Putamen (tissue), 1 donor: ENCODE measurements around the gene TRPM4.

ENCODE experiments used
- DNase-seq: peaks from one replicate; pipeline ENCODE4 v3.0.0-alpha.2; 2016; ENCODE audit warnings: low spot score

The TRPM4 gene

DNA sequence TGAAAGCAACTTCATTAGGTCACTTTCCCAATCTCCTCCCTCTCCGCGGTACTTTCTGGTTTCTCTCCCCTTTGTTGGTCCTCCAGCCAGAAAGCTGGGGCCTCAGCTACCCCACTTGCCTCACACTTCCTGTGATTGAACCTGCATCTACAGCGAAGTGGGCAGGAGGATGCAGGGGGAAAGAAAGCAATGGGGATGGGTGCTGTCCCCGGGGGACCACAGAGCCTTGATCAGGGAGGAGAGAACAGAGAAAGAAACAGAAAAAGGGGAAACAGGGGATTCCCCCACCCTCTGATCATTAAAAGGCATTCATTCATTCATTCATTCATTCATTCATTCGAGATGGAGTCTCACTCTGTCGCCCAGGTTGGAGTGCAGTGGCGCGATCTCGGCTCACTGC, 74.2 kb downstream of the TRPM4 start:
- DNase-seq, result no peak

- DNase-seq, result no peak
Measured at GRCh38 chr19:49233163-49233562, 75.6 kb downstream of the TRPM4 start.

- no peak for DNase-seq
Measured at GRCh38 chr19:49241769-49242168, 84.2 kb downstream of the TRPM4 start.

GRCh38 chr19:49243129-49243528, 85.5 kb downstream of the TRPM4 start:
- no peak for DNase-seq

GRCh38 chr19:49243726-49244125, 86.1 kb downstream of the TRPM4 start:
- DNase-seq, result no peak

DNA sequence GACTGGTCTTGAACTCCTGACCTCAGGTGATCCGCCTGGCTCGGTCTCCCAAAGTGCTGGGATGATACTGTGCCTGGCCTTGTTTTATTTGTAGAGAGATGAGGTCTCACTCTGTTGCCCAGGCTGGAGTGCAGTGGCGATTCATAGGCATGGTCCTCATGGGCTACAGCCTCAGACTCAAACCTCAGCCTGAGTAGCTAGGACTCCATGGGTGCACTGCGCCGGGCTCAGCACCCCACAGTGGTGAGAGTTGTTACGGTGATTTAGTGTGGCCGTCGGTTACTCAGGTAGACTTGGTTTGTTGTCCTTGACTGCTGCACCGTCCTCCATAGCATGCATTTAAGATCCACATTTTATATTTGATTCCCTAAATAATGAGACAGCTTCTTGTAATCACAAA, 86.7 kb downstream of the TRPM4 start:
- no peak for DNase-seq

GRCh38 chr19:49247676-49248075, 90.1 kb downstream of the TRPM4 start:
- no peak for DNase-seq

DNA sequence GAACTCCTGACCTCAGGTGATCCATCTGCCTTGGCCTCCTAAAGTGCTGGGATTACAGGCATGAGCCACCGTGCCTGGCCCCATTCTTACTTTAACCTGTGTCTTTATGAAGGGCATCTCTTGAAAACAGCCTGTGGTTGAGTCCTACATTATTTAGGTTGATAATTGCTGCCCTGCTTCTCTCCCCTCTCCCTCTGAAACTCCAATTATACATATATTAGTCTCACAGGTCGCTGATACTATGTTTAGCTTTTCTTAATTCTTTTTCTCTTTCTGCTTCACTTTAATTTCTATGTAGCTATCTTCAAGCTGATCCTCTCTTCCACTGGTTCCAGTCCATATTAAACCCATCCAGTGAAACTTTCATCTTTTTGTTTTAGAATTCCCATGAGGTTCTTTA, 92.3 kb downstream of the TRPM4 start:
- no peak for DNase-seq

- no peak for DNase-seq
Measured at GRCh38 chr19:49255674-49256073, 98.1 kb downstream of the TRPM4 start.

DNA sequence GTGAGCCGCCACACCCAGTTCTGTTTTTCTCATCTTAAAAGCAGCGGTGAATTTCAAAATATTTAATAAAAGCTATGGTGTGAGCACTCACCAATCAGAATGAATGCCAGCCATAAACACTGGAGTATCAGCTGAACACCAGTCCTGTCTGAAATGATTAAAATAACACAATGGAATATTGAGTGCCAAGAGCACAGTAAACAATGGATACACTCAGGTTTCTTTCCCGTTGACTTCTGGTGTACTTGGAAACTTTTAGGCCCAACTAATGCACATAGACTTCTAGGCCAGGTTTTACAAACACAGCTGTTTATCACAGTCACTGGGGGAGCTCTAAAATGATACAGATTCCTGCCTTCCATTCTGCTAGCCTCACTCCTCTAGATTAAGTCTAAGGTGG, 99.1 kb downstream of the TRPM4 start:
- no peak for DNase-seq
